HepG2 (cell line): ENCODE data around the gene EPHA10. TPM values are rescaled to one million over a fixed set of nuclear protein-coding genes. Genes with fewer than 3 reads are reported as not detected.
A peak's percentile ranks its signal among the peaks of the same experiment; 100 is the strongest.

Source experiments
- ATAC-seq: fragments of 200-7000 bp; cut with Tn5 transposase; 3 replicates; pipeline ENCODE4 v1.9.1; 2020; ENCODE audit warnings: mild to moderate bottlenecking, moderate library complexity
- BruUV-seq: library from RNA; stranded (reverse); fragments of 400-500 nt; replicated peaks from 2 replicates; lab custom pipeline; 2021; lab: Mats Ljungman, UMichigan
- CTCF ChIA-PET: fragments of 300-600 bp; formaldehyde crosslinking; extraction: SDS; loops from one replicate; lab custom pipeline; 2021; ENCODE audit warnings: low total read pairs, inconsistent platforms, low intra/inter-chr PET ratio; lab: Yijun Ruan, JAX
- POLR2A ChIA-PET: fragments of 350-600 bp; sonication (Branson Sonifier 250); formaldehyde crosslinking; loops from one replicate; lab custom pipeline; 2020; ENCODE audit warnings: antibody characterized with exemption, inconsistent platforms; lab: Yijun Ruan, JAX
- DNase-seq: peaks from one replicate; pipeline ENCODE4 v3.0.0-alpha.2; 2015; ENCODE audit warnings: low spot score
- FAIRE-seq: peaks from 3 replicates; lab custom pipeline; 2011; peaks lifted over from hg19 to GRCh38; lab: Jason Lieb, UNC
- H2AFZ ChIP-seq: one replicate; pipeline ENCODE4 v1.6.1; 2011; ENCODE audit warnings: low read length, inconsistent platforms
- H3K27ac ChIP-seq: fragments of 300-600 bp; 3 replicates; pipeline ENCODE4 v1.8.0; 2011; ENCODE audit warnings: mixed run types, mild to moderate bottlenecking, mixed read lengths, low read length, inconsistent platforms; ENCODE audit not compliant: insufficient read depth; ENCODE audit errors: extremely low read length
- H3K27me3 ChIP-seq, 2 experiments: fragments of 200-600 bp in 1 of 2; 2 replicates in 1 of 2; 3 replicates in 1 of 2; pipeline versions ENCODE4 v1.6.0 to v1.8.0; 2011; ENCODE audit warnings: low read length in 2 of 2, mild to moderate bottlenecking in 2 of 2, moderate library complexity in 2 of 2, inconsistent platforms in 1 of 2; ENCODE audit not compliant: insufficient read depth in 2 of 2, control insufficient read depth in 1 of 2
- H3K36me3 ChIP-seq, 2 experiments: fragments of 200-600 bp in 1 of 2; replicated peaks in 1 of 2; 2 replicates in 1 of 2; 3 replicates in 1 of 2; pipeline versions ENCODE4 v1.5.1 to v1.8.0; 2011; ENCODE audit warnings: low read length in 2 of 2, inconsistent platforms in 1 of 2; ENCODE audit not compliant: insufficient read depth in 2 of 2, control insufficient read depth in 1 of 2
- H3K4me1 ChIP-seq: 2 replicates; pipeline ENCODE4 v1.5.1; 2012; ENCODE audit warnings: low read length, inconsistent platforms; ENCODE audit not compliant: insufficient read depth
- H3K4me2 ChIP-seq: 2 replicates; pipeline ENCODE4 v1.6.0; 2011; ENCODE audit warnings: low read depth, low read length, inconsistent platforms
- H3K4me3 ChIP-seq, 3 experiments: fragments of 200-600 bp in 1 of 3; sonication (generic), shearing (Covaris generic) in 1 of 3; replicated peaks in 1 of 3; 2 replicates each; pipeline ENCODE4 v1.5.1; 2011 to 2016; ENCODE audit warnings: low read length in 3 of 3, inconsistent platforms in 2 of 3, low read depth in 2 of 3, mild to moderate bottlenecking in 2 of 3, control low read depth in 1 of 3, mixed read lengths in 1 of 3; ENCODE audit not compliant: insufficient read depth in 1 of 3
- H3K79me2 ChIP-seq: one replicate; pipeline ENCODE4 v1.6.1; 2011; ENCODE audit warnings: low read length, inconsistent platforms; ENCODE audit not compliant: insufficient read depth
- H3K9ac ChIP-seq: 2 replicates; pipeline ENCODE4 v1.6.0; 2011; ENCODE audit warnings: mild to moderate bottlenecking, low read depth, low read length, inconsistent platforms; ENCODE audit not compliant: insufficient read depth
- H3K9me3 ChIP-seq: 2 replicates; pipeline ENCODE4 v1.5.1; 2012; ENCODE audit warnings: mild to moderate bottlenecking, low read length
- H4K20me1 ChIP-seq: 2 replicates; pipeline ENCODE4 v1.6.0; 2011; ENCODE audit warnings: inconsistent platforms, mild to moderate bottlenecking, low read length, moderate library complexity; ENCODE audit not compliant: insufficient read depth
- GATAD1 ChIP-seq: IDR thresholded peaks from 2 replicates; pipeline ENCODE4 v1.6.1; 2016; ENCODE audit warnings: missing genetic modification reagents, missing compliant biosample characterization
- HDAC6 ChIP-seq: fragments of 200-600 bp; sonication (generic); IDR thresholded peaks from 2 replicates; pipeline ENCODE4 v1.7.0; 2017; ENCODE audit warnings: mild to moderate bottlenecking, antibody characterized with exemption, low read length, low read depth
- HHEX ChIP-seq: IDR thresholded peaks from 2 replicates; pipeline ENCODE4 v1.6.1; 2016; ENCODE audit warnings: control low read depth
- HIVEP1 ChIP-seq: sonication (generic); formaldehyde crosslinking; IDR thresholded peaks from 2 replicates; pipeline ENCODE4 v1.4.0; 2020; ENCODE audit warnings: mild to moderate bottlenecking, missing genetic modification reagents
- ZC3H4 ChIP-seq: sonication (generic); formaldehyde crosslinking; IDR thresholded peaks from 2 replicates; pipeline ENCODE4 v1.4.0; 2020; ENCODE audit warnings: missing genetic modification reagents, borderline replicate concordance
- WGBS: methylation state at CpG from one replicate; pipeline ENCODE4 v1.1.6; 2017; ENCODE audit warnings: low lambda C conversion rate; 5-methylcytosine and 5-hydroxymethylcytosine counted together
- in situ Hi-C: cut with HindIII; loops from 2 replicates; pipeline ENCODE4 v1.10.0; 2017; ENCODE audit warnings: low pct_unique_long_range_greater_than_20kb; ENCODE audit not compliant: extremely low pct_ligation_motif_present
- intact Hi-C: fragments of 100-400 bp; cut with micrococcal nuclease; formaldehyde crosslinking; loops from one replicate; pipeline ENCODE4 v1.10.0; 2022; ENCODE audit not compliant: unreplicated experiment
- polyA plus RNA-seq, 8 experiments: library from polyadenylated mRNA; depleted of rRNA in 3 of 8; stranded (reverse) in 7 of 8; unstranded in 1 of 8; fragments of >200 nt; fragmentation: Illumina TruSeq in 4 of 8; extraction: Trizol in 4 of 8; gene quantifications; 2 replicates each; pipeline versions ENCODE4 v1.2.1 to v1.2.3, GENCODE V29; 2011 to 2016; ENCODE audit warnings: low read depth in 4 of 8, missing spikeins in 1 of 8, mixed read lengths in 1 of 8; ENCODE audit not compliant: insufficient read depth in 1 of 8
- total RNA-seq, 5 experiments: library from RNA; depleted of rRNA; stranded (reverse); fragments of >200 nt; fragmentation: Illumina TruSeq; extraction: Trizol; gene quantifications; 2 replicates each; pipeline ENCODE4 v1.2.3, GENCODE V29; 2016; ENCODE audit warnings: low read depth in 1 of 5
- TF ChIP-seq, protein P1 (sequence below): sonication (generic); formaldehyde crosslinking; IDR thresholded peaks from 2 replicates; pipeline ENCODE4 v1.4.0; 2020; ENCODE audit warnings: missing genetic modification reagents, borderline replicate concordance
- TF ChIP-seq, protein P2 (sequence below): sonication (generic); formaldehyde crosslinking; IDR thresholded peaks from 2 replicates; pipeline ENCODE4 v1.5.0; 2020; ENCODE audit warnings: missing genetic modification reagents
- TF ChIP-seq, protein P3 (sequence below): sonication (generic); formaldehyde crosslinking; IDR thresholded peaks from 2 replicates; pipeline ENCODE4 v1.4.0; 2020; ENCODE audit warnings: missing genetic modification reagents, borderline replicate concordance
- TF ChIP-seq, protein P4 (sequence below): sonication (generic); formaldehyde crosslinking; IDR thresholded peaks from 2 replicates; pipeline ENCODE4 v1.4.0; 2020; ENCODE audit warnings: missing genetic modification reagents

Gene EPHA10
- total and polyA plus RNA-seq, 2 of the 13 experiments (the other 11 are each of a cell fraction or from before 2014, with no cell fraction given): 0.11 to 0.58 TPM

DNA sequence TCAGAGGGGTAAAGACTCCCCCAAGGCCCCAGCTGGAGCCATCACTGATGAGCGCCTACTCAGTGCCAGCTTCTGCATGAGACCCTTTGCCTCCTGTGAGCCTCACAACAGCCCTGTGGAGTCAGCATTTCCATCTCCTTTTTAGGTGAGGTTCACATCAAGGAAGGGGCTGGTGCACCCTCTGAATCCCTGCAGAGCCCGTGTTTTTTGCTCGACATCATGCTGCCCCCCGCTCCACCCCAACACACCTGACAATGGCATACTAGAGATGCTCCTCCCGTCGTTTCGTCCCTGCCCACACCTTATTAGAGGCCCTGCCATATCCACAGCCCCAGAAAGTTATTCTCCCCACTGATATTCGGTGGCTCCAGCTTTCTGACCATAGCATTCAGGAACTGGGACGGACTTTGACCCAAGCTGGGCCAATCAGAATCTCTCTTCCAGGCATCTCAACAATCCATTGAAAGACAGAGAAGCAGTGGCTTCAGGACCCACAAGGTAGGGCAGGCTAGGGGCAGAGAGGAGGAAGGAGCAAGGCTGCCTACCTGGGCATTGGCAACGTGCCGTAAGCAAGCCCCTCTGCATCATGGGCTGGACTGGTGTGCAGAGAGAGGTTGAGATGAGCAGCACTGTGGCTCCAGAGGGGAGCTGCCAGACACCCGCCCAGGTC is 32.7 kb downstream of the EPHA10 start (continued):
- TF ChIP-seq, protein P1, sequence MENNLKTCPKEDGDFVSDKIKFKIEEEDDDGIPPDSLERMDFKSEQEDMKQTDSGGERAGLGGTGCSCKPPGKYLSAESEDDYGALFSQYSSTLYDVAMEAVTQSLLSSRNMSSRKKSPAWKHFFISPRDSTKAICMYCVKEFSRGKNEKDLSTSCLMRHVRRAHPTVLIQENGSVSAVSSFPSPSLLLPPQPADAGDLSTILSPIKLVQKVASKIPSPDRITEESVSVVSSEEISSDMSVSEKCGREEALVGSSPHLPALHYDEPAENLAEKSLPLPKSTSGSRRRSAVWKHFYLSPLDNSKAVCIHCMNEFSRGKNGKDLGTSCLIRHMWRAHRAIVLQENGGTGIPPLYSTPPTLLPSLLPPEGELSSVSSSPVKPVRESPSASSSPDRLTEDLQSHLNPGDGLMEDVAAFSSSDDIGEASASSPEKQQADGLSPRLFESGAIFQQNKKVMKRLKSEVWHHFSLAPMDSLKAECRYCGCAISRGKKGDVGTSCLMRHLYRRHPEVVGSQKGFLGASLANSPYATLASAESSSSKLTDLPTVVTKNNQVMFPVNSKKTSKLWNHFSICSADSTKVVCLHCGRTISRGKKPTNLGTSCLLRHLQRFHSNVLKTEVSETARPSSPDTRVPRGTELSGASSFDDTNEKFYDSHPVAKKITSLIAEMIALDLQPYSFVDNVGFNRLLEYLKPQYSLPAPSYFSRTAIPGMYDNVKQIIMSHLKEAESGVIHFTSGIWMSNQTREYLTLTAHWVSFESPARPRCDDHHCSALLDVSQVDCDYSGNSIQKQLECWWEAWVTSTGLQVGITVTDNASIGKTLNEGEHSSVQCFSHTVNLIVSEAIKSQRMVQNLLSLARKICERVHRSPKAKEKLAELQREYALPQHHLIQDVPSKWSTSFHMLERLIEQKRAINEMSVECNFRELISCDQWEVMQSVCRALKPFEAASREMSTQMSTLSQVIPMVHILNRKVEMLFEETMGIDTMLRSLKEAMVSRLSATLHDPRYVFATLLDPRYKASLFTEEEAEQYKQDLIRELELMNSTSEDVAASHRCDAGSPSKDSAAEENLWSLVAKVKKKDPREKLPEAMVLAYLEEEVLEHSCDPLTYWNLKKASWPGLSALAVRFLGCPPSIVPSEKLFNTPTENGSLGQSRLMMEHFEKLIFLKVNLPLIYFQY: no peak
- TF ChIP-seq GATAD1 (CRISPR knock-in tag): no peak
- TF ChIP-seq, all 625 proteins: peak for 14

DNA sequence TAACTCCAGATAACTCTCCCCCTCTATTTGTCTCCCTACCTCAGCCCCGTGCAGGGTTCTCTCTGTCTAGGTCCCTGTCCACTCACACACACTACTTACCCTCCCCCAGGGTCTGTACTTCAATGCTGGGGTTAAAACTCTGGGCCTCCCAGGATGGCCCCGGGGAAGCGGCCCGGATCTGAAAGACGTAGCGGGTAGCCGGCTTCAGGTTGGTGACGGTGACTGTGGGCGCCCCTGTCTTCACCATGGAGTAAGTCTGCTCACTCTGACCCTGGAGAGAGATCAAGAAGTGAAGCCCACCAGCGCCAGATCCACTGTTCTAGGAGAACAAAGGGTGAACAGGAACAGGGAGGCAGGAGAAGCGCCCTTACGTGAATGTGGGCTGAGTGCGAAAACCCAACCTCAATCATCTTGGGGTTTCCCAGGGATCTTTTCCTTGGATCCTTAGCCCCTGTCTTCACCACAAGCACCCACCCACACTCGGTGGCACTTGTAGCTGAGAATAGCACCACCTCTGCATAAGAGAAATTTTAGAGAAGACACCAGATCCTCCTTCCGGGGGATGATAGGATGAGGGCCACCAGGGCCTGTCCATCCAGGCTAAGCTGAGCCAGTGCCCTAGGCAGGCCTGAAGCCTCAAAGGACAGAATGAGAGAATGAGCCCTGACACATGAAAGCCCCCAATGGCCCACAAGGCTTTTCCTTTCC is 33.5 kb downstream of the EPHA10 start:
- ChIA-PET CTCF (no interaction called here), POLR2A (no interaction called here)
- peak overlapping the region in 1 of 3 experiments; percentile 38; a peak in 1 of 6 replicates for H3K4me3 ChIP-seq
- H3K27ac ChIP-seq: no peak overlapping the region
- FAIRE-seq (no peak), ATAC-seq (no peak), DNase-seq (no peak)
- in situ Hi-C loops (no loop called here), intact Hi-C loops (no loop called here)
- H3K79me2 ChIP-seq: no peaks in the 10 kb centered on the region
- WGBS: 87% methylated on average over 15 of the region's 15 CpGs
- H3K4me2 ChIP-seq: 0 out of 2 replicates have a peak overlapping the region, but pooled peaks have one; percentile 69
- no peaks in the 10 kb centered on the region for H3K36me3 ChIP-seq
- BruUV-seq: no TSS peak
- H2AFZ ChIP-seq: no peak overlapping the region
- H3K9ac ChIP-seq: no peak overlapping the region
- no peaks in the 10 kb centered on the region for H4K20me1 ChIP-seq
- peaks cover 20% of the 10 kb centered on the region for H3K4me1 ChIP-seq
- H3K27me3 ChIP-seq: peaks cover 0 to 5% of the 10 kb centered on the region in 2 experiments; a peak in 2 of 5 replicates
- H3K9me3 ChIP-seq: no peaks in the 10 kb centered on the region
- no peak for TF ChIP-seq HDAC6
- TF ChIP-seq HIVEP1 (CRISPR knock-in tag): no peak
- TF ChIP-seq, protein P2, sequence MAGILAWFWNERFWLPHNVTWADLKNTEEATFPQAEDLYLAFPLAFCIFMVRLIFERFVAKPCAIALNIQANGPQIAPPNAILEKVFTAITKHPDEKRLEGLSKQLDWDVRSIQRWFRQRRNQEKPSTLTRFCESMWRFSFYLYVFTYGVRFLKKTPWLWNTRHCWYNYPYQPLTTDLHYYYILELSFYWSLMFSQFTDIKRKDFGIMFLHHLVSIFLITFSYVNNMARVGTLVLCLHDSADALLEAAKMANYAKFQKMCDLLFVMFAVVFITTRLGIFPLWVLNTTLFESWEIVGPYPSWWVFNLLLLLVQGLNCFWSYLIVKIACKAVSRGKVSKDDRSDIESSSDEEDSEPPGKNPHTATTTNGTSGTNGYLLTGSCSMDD: no peak
- TF ChIP-seq, protein P3, sequence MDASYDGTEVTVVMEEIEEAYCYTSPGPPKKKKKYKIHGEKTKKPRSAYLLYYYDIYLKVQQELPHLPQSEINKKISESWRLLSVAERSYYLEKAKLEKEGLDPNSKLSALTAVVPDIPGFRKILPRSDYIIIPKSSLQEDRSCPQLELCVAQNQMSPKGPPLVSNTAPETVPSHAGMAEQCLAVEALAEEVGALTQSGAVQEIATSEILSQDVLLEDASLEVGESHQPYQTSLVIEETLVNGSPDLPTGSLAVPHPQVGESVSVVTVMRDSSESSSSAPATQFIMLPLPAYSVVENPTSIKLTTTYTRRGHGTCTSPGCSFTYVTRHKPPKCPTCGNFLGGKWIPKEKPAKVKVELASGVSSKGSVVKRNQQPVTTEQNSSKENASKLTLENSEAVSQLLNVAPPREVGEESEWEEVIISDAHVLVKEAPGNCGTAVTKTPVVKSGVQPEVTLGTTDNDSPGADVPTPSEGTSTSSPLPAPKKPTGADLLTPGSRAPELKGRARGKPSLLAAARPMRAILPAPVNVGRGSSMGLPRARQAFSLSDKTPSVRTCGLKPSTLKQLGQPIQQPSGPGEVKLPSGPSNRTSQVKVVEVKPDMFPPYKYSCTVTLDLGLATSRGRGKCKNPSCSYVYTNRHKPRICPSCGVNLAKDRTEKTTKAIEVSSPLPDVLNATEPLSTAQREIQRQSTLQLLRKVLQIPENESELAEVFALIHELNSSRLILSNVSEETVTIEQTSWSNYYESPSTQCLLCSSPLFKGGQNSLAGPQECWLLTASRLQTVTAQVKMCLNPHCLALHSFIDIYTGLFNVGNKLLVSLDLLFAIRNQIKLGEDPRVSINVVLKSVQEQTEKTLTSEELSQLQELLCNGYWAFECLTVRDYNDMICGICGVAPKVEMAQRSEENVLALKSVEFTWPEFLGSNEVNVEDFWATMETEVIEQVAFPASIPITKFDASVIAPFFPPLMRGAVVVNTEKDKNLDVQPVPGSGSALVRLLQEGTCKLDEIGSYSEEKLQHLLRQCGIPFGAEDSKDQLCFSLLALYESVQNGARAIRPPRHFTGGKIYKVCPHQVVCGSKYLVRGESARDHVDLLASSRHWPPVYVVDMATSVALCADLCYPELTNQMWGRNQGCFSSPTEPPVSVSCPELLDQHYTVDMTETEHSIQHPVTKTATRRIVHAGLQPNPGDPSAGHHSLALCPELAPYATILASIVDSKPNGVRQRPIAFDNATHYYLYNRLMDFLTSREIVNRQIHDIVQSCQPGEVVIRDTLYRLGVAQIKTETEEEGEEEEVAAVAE (CRISPR knock-in tag): no peak
- no peak for TF ChIP-seq HHEX (CRISPR knock-in tag)
- no peak for TF ChIP-seq ZC3H4 (CRISPR knock-in tag)
- TF ChIP-seq, protein P4, sequence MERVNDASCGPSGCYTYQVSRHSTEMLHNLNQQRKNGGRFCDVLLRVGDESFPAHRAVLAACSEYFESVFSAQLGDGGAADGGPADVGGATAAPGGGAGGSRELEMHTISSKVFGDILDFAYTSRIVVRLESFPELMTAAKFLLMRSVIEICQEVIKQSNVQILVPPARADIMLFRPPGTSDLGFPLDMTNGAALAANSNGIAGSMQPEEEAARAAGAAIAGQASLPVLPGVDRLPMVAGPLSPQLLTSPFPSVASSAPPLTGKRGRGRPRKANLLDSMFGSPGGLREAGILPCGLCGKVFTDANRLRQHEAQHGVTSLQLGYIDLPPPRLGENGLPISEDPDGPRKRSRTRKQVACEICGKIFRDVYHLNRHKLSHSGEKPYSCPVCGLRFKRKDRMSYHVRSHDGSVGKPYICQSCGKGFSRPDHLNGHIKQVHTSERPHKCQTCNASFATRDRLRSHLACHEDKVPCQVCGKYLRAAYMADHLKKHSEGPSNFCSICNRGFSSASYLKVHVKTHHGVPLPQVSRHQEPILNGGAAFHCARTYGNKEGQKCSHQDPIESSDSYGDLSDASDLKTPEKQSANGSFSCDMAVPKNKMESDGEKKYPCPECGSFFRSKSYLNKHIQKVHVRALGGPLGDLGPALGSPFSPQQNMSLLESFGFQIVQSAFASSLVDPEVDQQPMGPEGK: no peak
